Hematopoietic multipotent progenitor cell treated with erythropoietin and hydrocortisone succinate and interleukin-3 and kit ligand, for 6 days (in vitro differentiated cells): ENCODE measurements around the gene PLAGL2.

ENCODE experiments used
- DNase-seq: peaks from one replicate; pipeline ENCODE4 v3.0.0-alpha.2; 2015

PLAGL2 gene

GRCh38 chr20:32144898-32145662, 62.5 kb downstream of the PLAGL2 start:
- DNase-seq, result no peak

- no peak for DNase-seq
These were observed 64.6 kb downstream of the PLAGL2 start for GRCh38 chr20:32142991-32143390.
